Activated CD4-positive, alpha-beta T cell treated with anti-CD3 and anti-CD28 coated beads, Interleukin-2, amount 10 ng/mL, durations not matched to agents 7 days and 5 days (primary cell): ENCODE data around the gene PARVG. TPM values are rescaled to one million over a fixed set of nuclear protein-coding genes. Genes with fewer than 3 reads are reported as not detected.
"Not testable (repeated sequence)": the region's sequence is repeated elsewhere in the genome, so short reads cannot be mapped to it uniquely, and the experiment has no call there.

Experiments
- CTCF ChIA-PET: fragments of 350-600 bp; sonication (Branson Sonifier 250); formaldehyde crosslinking; loops from one replicate; lab custom pipeline; 2021; ENCODE audit warnings: antibody characterized with exemption; lab: Charles Lee
- POLR2A ChIA-PET: fragments of 350-600 bp; sonication (Branson Sonifier 250); formaldehyde crosslinking; loops from one replicate; lab custom pipeline; 2021; ENCODE audit warnings: antibody characterized with exemption; lab: Charles Lee
- DNase-seq: peaks from one replicate; pipeline ENCODE4 v3.0.0-alpha.2; 2020
- H3K27ac Mint-ChIP-seq: one replicate; pipeline ENCODE4 v1.8.0; 2021; ENCODE audit warnings: mild to moderate bottlenecking, moderate library complexity, mixed read lengths
- H3K27me3 Mint-ChIP-seq: one replicate; pipeline ENCODE4 v1.8.0; 2021; ENCODE audit warnings: mixed read lengths
- H3K36me3 Mint-ChIP-seq: one replicate; pipeline ENCODE4 v1.8.0; 2021; ENCODE audit warnings: low read depth, mixed read lengths
- H3K4me1 Mint-ChIP-seq: one replicate; pipeline ENCODE4 v1.8.0; 2021; ENCODE audit warnings: mixed read lengths
- H3K4me3 Mint-ChIP-seq: one replicate; pipeline ENCODE4 v1.8.0; 2021; ENCODE audit warnings: mild to moderate bottlenecking, moderate library complexity, mixed read lengths
- H3K9me3 Mint-ChIP-seq: one replicate; pipeline ENCODE4 v1.8.0; 2021; ENCODE audit warnings: mixed read lengths
- total RNA-seq, 2 experiments: library from RNA; stranded (reverse); gene quantifications; one replicate each; pipeline ENCODE4 v1.2.3, GENCODE V29; 2021

The PARVG gene
- total RNA-seq, 2 experiments from 2014 or later, result 146 to 158 TPM

GRCh38 chr22:44231233-44231632 lies 50.5 kb downstream of the PARVG start:
- H3K27me3 Mint-ChIP-seq, result peaks cover 10% of the 10 kb centered on the region
- no peak overlapping the region for H3K27ac Mint-ChIP-seq
- no peak for DNase-seq

GRCh38 chr22:44234372-44234771 lies 53.6 kb downstream of the PARVG start:
- CTCF ChIA-PET, POLR2A ChIA-PET: not testable (repeated sequence)

More at GRCh38 chr22:44231233-44231632, 50.5 kb downstream of the PARVG start:
- ChIA-PET POLR2A (no interaction called here), CTCF (interaction anchor here (0.6 kb wide), 1 partner anchor 942 kb away, joined by 5 read pairs; no protein-coding TSS in a partner anchor)
- Mint-ChIP-seq H3K4me1 (no peaks in the 10 kb centered on the region), H3K36me3 (no peaks in the 10 kb centered on the region), H3K9me3 (peaks cover 6% of the 10 kb centered on the region), H3K4me3 (no peak overlapping the region)

GRCh38 chr22:44237290-44237689 lies 56.6 kb downstream of the PARVG start:
- ChIA-PET POLR2A (no interaction called here), CTCF (interaction anchor here (0.6 kb wide), 1 partner anchor 19 kb away, joined by 3 read pairs; no protein-coding TSS in a partner anchor)
- Mint-ChIP-seq H3K27ac (no peak overlapping the region), H3K4me1 (no peaks in the 10 kb centered on the region), H3K9me3 (no peaks in the 10 kb centered on the region), H3K36me3 (no peaks in the 10 kb centered on the region), H3K4me3 (no peak overlapping the region), H3K27me3 (peaks cover 28% of the 10 kb centered on the region)
- DNase-seq, result no peak

More at GRCh38 chr22:44234372-44234771, 53.6 kb downstream of the PARVG start:
- peaks cover 19% of the 10 kb centered on the region for H3K27me3 Mint-ChIP-seq
- H3K27ac Mint-ChIP-seq, DNase-seq, H3K4me1 Mint-ChIP-seq, H3K4me3 Mint-ChIP-seq, H3K9me3 Mint-ChIP-seq, H3K36me3 Mint-ChIP-seq: not testable (repeated sequence)

GRCh38 chr22:44241121-44241520 lies 60.4 kb downstream of the PARVG start:
- CTCF ChIA-PET, H3K36me3 Mint-ChIP-seq, H3K4me1 Mint-ChIP-seq, H3K27ac Mint-ChIP-seq, H3K9me3 Mint-ChIP-seq, POLR2A ChIA-PET, DNase-seq, H3K4me3 Mint-ChIP-seq: not testable (repeated sequence)
- peaks cover 28% of the 10 kb centered on the region for H3K27me3 Mint-ChIP-seq

GRCh38 chr22:44242946-44243724 lies 62.4 kb downstream of the PARVG start:
- no peaks in the 10 kb centered on the region for H3K9me3 Mint-ChIP-seq
- no peak for DNase-seq
- H3K27me3 Mint-ChIP-seq, result peaks cover 18% of the 10 kb centered on the region
- H3K36me3 Mint-ChIP-seq, result no peaks in the 10 kb centered on the region
- H3K4me3 Mint-ChIP-seq, result no peak overlapping the region
- POLR2A ChIA-PET, result no interaction called here
- H3K4me1 Mint-ChIP-seq, result no peaks in the 10 kb centered on the region
- CTCF ChIA-PET, result no interaction called here
- no peak overlapping the region for H3K27ac Mint-ChIP-seq

- H3K36me3 Mint-ChIP-seq, result no peaks in the 10 kb centered on the region
- DNase-seq, result no peak
- H3K4me1 Mint-ChIP-seq, result no peaks in the 10 kb centered on the region
- CTCF ChIA-PET, result no interaction called here
- POLR2A ChIA-PET, result no interaction called here
- no peaks in the 10 kb centered on the region for H3K9me3 Mint-ChIP-seq
- no peak overlapping the region for H3K27ac Mint-ChIP-seq
- no peak overlapping the region for H3K4me3 Mint-ChIP-seq
- H3K27me3 Mint-ChIP-seq, result peaks cover 18% of the 10 kb centered on the region
Measured at GRCh38 chr22:44243761-44244160, 63.0 kb downstream of the PARVG start.

GRCh38 chr22:44244265-44244822 lies 63.6 kb downstream of the PARVG start:
- POLR2A ChIA-PET, result no interaction called here
- no peak overlapping the region for H3K27ac Mint-ChIP-seq
- no peak for DNase-seq
- H3K27me3 Mint-ChIP-seq, result peaks cover 14% of the 10 kb centered on the region
- no peaks in the 10 kb centered on the region for H3K36me3 Mint-ChIP-seq
- no peaks in the 10 kb centered on the region for H3K4me1 Mint-ChIP-seq
- no peak overlapping the region for H3K4me3 Mint-ChIP-seq
- no peaks in the 10 kb centered on the region for H3K9me3 Mint-ChIP-seq
- CTCF ChIA-PET, result no interaction called here

GRCh38 chr22:44245438-44245837 lies 64.7 kb downstream of the PARVG start:
- H3K27me3 Mint-ChIP-seq, result peaks cover 8% of the 10 kb centered on the region
- H3K27ac Mint-ChIP-seq, result no peak overlapping the region
- H3K4me3 Mint-ChIP-seq, result no peak overlapping the region
- no peak for DNase-seq
- ChIA-PET CTCF (interaction anchor here (0.6 kb wide), 1 partner anchor 74 kb away, joined by 5 read pairs; no protein-coding TSS in a partner anchor), POLR2A (no interaction called here)
- H3K4me1 Mint-ChIP-seq, result no peaks in the 10 kb centered on the region
- no peaks in the 10 kb centered on the region for H3K36me3 Mint-ChIP-seq
- peaks cover 4% of the 10 kb centered on the region for H3K9me3 Mint-ChIP-seq

- peaks cover 4% of the 10 kb centered on the region for H3K27me3 Mint-ChIP-seq
- H3K4me3 Mint-ChIP-seq, result no peak overlapping the region
Measured at GRCh38 chr22:44245867-44246266, 65.1 kb downstream of the PARVG start.

GRCh38 chr22:44246615-44247326 lies 66.0 kb downstream of the PARVG start:
- H3K27me3 Mint-ChIP-seq, result peaks cover 8% of the 10 kb centered on the region
- H3K36me3 Mint-ChIP-seq, result no peaks in the 10 kb centered on the region
- H3K27ac Mint-ChIP-seq, result no peak overlapping the region
- H3K4me3 Mint-ChIP-seq, result no peak overlapping the region
- H3K9me3 Mint-ChIP-seq, result peaks cover 4% of the 10 kb centered on the region
- no peak for DNase-seq
- CTCF ChIA-PET, result no interaction called here
- no peaks in the 10 kb centered on the region for H3K4me1 Mint-ChIP-seq
- POLR2A ChIA-PET, result interaction anchor here (0.6 kb wide), 1 partner anchor 58 kb away, joined by 4 read pairs; no protein-coding TSS in a partner anchor

More at GRCh38 chr22:44245867-44246266, 65.1 kb downstream of the PARVG start:
- POLR2A ChIA-PET, result no interaction called here
- no peaks in the 10 kb centered on the region for H3K4me1 Mint-ChIP-seq
- CTCF ChIA-PET, result interaction anchor here (0.6 kb wide), 1 partner anchor 74 kb away, joined by 5 read pairs; no protein-coding TSS in a partner anchor
- H3K36me3 Mint-ChIP-seq, result no peaks in the 10 kb centered on the region
- DNase-seq, result no peak
- H3K9me3 Mint-ChIP-seq, result peaks cover 4% of the 10 kb centered on the region
- no peak overlapping the region for H3K27ac Mint-ChIP-seq

- POLR2A ChIA-PET, result interaction anchor here (0.6 kb wide), 1 partner anchor 59 kb away, joined by 4 read pairs; no protein-coding TSS in a partner anchor
- peaks cover 4% of the 10 kb centered on the region for H3K9me3 Mint-ChIP-seq
- DNase-seq, result no peak
- no peak overlapping the region for H3K27ac Mint-ChIP-seq
- CTCF ChIA-PET, result interaction anchor here (1.4 kb wide), 1 partner anchor 8 kb away, joined by 3 read pairs; no protein-coding TSS in a partner anchor
- H3K4me1 Mint-ChIP-seq, result no peaks in the 10 kb centered on the region
- no peaks in the 10 kb centered on the region for H3K36me3 Mint-ChIP-seq
- no peak overlapping the region for H3K4me3 Mint-ChIP-seq
- H3K27me3 Mint-ChIP-seq, result peaks cover 8% of the 10 kb centered on the region
Measured at GRCh38 chr22:44247346-44247745, 66.6 kb downstream of the PARVG start.

- no peaks in the 10 kb centered on the region for H3K4me1 Mint-ChIP-seq
- no peaks in the 10 kb centered on the region for H3K36me3 Mint-ChIP-seq
- H3K27me3 Mint-ChIP-seq, result peaks cover 11% of the 10 kb centered on the region
- no peak overlapping the region for H3K4me3 Mint-ChIP-seq
- ChIA-PET POLR2A (no interaction called here), CTCF (interaction anchor here (1.4 kb wide), 1 partner anchor 9 kb away, joined by 3 read pairs; no protein-coding TSS in a partner anchor)
- H3K27ac Mint-ChIP-seq, result no peak overlapping the region
- peaks cover 4% of the 10 kb centered on the region for H3K9me3 Mint-ChIP-seq
- DNase-seq, result no peak
Measured at GRCh38 chr22:44247923-44248892, 67.5 kb downstream of the PARVG start.
